Nephron progenitor cell (in vitro differentiated cells): Measurements from ENCODE around the gene COX14.

Source experiments
- DNase-seq: peaks from one replicate; pipeline ENCODE4 v3.0.0; 2021
- H3K27ac Mint-ChIP-seq: 2 replicates; pipeline ENCODE4 v1.8.0; 2021; ENCODE audit warnings: mild to moderate bottlenecking, moderate library complexity, mixed read lengths
- H3K27me3 Mint-ChIP-seq: 2 replicates; pipeline ENCODE4 v1.8.0; 2021; ENCODE audit warnings: mild to moderate bottlenecking, low read depth, mixed read lengths; ENCODE audit not compliant: poor library complexity
- H3K36me3 Mint-ChIP-seq: 2 replicates; pipeline ENCODE4 v1.8.0; 2021; ENCODE audit warnings: low read depth, mixed read lengths
- H3K4me1 Mint-ChIP-seq: 2 replicates; pipeline ENCODE4 v1.8.0; 2021; ENCODE audit warnings: mixed read lengths
- H3K4me3 Mint-ChIP-seq: 2 replicates; pipeline ENCODE4 v1.8.0; 2021; ENCODE audit warnings: mild to moderate bottlenecking, moderate library complexity, mixed read lengths
- H3K9me3 Mint-ChIP-seq: 2 replicates; pipeline ENCODE4 v1.8.0; 2021; ENCODE audit warnings: mild to moderate bottlenecking, moderate library complexity, mixed read lengths
- TF ChIP-seq, protein P1 (sequence below): fragments of 200-600 bp; sonication (generic); IDR thresholded peaks from 2 replicates; pipeline ENCODE4 v1.5.0; 2021; ENCODE audit warnings: antibody characterized with exemption

COX14 gene

DNA sequence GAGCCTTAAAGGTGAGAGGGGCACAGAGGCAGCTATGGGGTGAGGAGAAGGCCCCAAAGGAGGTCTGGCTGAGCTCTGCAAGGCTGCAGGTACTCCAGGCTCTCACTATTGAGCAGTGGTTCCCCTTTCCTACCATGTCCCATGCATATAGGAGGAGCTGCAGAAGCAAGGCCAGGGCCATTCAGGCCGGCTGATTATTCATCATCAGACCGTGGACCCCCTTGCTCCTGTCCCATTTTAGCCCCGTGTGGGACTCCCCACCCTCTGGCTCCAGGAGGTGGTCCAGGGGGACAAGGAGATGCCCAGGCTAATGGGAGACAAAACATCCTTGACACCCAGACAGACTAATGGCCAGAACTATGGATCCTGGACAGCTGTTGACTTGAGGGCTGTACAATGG lies 5.1 kb upstream of the COX14 start:
- H3K36me3 Mint-ChIP-seq, result no peaks in the 10 kb centered on the region
- no peak overlapping the region for H3K4me3 Mint-ChIP-seq
- peaks cover 5% of the 10 kb centered on the region for H3K27me3 Mint-ChIP-seq
- no peak overlapping the region for H3K27ac Mint-ChIP-seq
- DNase-seq, result no peak
- peaks cover 78% of the 10 kb centered on the region for H3K4me1 Mint-ChIP-seq
- no peaks in the 10 kb centered on the region for H3K9me3 Mint-ChIP-seq
- TF ChIP-seq, protein P1, sequence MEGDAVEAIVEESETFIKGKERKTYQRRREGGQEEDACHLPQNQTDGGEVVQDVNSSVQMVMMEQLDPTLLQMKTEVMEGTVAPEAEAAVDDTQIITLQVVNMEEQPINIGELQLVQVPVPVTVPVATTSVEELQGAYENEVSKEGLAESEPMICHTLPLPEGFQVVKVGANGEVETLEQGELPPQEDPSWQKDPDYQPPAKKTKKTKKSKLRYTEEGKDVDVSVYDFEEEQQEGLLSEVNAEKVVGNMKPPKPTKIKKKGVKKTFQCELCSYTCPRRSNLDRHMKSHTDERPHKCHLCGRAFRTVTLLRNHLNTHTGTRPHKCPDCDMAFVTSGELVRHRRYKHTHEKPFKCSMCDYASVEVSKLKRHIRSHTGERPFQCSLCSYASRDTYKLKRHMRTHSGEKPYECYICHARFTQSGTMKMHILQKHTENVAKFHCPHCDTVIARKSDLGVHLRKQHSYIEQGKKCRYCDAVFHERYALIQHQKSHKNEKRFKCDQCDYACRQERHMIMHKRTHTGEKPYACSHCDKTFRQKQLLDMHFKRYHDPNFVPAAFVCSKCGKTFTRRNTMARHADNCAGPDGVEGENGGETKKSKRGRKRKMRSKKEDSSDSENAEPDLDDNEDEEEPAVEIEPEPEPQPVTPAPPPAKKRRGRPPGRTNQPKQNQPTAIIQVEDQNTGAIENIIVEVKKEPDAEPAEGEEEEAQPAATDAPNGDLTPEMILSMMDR, result no peak

DNA sequence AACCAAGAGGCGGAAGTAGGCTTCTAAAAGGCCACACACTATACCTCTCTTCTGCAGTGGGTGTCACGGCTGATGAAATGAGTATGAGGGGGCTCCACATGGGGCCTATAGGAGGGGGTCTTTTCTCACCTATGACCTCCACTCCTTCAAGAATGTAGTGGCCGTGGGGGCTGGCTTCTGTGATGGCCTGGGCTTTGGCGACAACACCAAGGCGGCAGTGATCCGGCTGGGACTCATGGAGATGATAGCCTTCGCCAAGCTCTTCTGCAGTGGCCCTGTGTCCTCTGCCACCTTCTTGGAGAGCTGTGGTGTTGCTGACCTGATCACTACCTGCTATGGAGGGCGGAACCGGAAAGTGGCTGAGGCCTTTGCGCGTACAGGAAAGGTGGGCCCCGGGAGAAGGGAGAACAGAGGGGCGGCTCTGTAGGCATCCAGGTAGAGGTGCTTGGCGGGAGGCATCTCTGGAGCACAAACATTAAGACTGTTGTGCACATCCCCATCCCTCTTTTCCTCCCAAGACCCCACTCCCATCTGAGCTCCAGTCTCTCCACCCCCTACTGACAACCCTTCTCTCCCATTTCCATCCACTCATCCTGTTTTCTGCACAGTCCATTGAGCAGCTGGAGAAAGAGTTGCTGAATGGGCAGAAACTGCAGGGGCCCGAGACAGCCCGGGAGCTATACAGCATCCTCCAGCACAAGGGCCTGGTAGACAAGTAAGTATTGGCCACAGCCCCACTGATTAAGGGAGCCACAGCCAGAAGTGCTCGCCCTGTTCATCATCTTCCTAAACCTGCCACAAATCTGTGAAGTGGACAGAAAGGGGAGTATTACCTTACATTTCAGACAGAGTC lies 4.4 kb upstream of the COX14 start:
- Mint-ChIP-seq H3K9me3 (no peaks in the 10 kb centered on the region), H3K36me3 (no peaks in the 10 kb centered on the region), H3K4me1 (peaks cover 77% of the 10 kb centered on the region), H3K4me3 (no peak overlapping the region), H3K27me3 (peaks cover 5% of the 10 kb centered on the region), H3K27ac (no peak overlapping the region)
- TF ChIP-seq, protein P1, result no peak
- no peak for DNase-seq

DNA sequence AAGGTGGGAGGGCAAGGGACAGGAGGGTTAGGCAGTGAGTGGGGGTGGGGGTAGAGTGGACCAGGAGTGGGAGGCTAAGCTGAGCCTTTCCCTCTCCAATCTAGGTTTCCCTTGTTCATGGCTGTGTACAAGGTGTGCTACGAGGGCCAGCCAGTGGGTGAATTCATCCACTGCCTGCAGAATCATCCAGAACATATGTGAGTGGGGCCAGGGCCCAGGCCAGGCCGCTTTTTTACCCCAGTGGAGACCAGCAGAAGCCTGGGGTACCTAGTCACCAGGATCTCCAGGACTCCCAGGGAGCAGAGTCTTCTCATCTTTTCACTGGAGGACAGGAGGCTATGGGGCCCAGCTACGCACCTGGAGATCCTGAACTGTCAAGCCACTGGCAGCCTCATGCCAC lies 2.7 kb upstream of the COX14 start:
- H3K27me3 Mint-ChIP-seq, result peaks cover 5% of the 10 kb centered on the region
- H3K4me1 Mint-ChIP-seq, result peaks cover 68% of the 10 kb centered on the region
- no peak overlapping the region for H3K4me3 Mint-ChIP-seq
- peaks cover under 1% of the 10 kb centered on the region for H3K36me3 Mint-ChIP-seq
- no peak for DNase-seq
- TF ChIP-seq, protein P1, result no peak
- H3K27ac Mint-ChIP-seq, result peak overlapping the region; percentile 96
- no peaks in the 10 kb centered on the region for H3K9me3 Mint-ChIP-seq

DNA sequence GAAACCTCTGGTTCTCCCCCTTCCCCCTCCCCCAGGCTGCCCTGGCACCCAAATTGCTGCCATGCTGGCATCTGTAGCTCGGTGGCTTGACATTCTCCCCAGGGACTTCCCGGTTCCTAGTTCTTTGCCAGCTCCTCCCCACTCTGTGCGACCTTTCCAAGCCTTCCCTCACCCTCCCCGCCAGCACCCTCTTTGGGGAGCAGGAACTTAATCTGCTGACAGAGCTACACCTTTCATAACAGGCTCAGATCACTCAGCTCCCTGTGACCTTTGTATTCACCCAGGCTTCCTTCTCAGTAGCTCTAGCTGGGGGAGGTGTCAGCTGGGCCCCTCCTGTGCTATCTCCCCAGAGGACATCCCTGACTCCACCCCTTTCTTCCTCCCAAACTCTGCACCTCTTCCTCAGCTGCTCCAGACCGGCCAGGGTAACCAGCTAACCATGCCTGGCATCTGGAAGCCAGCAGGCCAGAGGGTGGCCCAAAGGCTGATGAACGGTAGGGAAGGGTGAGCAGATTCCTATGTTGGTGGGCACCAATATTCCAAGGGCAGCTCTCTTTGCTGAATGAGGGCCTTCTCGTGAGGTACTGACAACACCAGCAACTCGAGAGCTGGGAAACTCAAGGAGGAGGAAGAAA lies 1.8 kb upstream of the COX14 start:
- peak; percentile 28 for DNase-seq
- H3K9me3 Mint-ChIP-seq, result no peaks in the 10 kb centered on the region
- H3K36me3 Mint-ChIP-seq, result peaks cover 4% of the 10 kb centered on the region
- H3K27me3 Mint-ChIP-seq, result peaks cover 5% of the 10 kb centered on the region
- H3K4me3 Mint-ChIP-seq, result peak overlapping the region; percentile 73
- H3K4me1 Mint-ChIP-seq, result peaks cover 71% of the 10 kb centered on the region
- TF ChIP-seq, protein P1, result no peak
- H3K27ac Mint-ChIP-seq, result peak overlapping the region; percentile 95

DNA sequence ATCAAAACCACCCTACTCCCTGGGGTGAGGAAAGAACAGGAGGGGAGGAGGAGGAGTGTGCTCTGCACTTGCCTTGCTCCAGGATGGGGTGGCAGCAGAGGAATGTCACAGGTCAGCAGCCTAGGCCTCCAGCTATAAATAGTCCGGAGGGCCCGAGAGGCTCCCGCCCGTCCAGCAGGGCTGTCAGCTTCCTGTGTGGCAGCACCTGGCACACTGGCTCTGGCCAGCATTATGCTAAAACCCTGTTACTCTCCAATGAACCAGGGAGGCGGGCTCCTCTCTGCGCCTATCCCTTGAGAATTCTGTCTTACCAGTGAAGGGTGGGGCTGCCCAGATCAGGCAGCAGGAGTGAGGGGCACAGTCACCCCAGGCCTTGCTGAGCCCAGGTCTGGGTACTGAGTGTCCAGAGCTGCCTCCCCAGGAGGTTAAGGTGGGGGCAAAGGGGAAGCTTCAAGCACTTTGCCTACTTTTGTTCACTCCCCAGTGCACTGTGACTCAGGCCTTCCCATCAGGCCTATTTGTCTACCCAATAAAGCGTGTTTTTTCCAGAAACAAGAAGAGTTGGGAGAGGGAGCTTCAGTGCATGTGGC lies 1.2 kb upstream of the COX14 start:
- peak overlapping the region; percentile 95 for H3K27ac Mint-ChIP-seq
- peak overlapping the region; percentile 97 for H3K4me3 Mint-ChIP-seq
- peak; percentile 68 for DNase-seq
- no peaks in the 10 kb centered on the region for H3K9me3 Mint-ChIP-seq
- H3K4me1 Mint-ChIP-seq, result peaks cover 66% of the 10 kb centered on the region
- peaks cover 3% of the 10 kb centered on the region for H3K27me3 Mint-ChIP-seq
- TF ChIP-seq, protein P1, result no peak
- peaks cover 9% of the 10 kb centered on the region for H3K36me3 Mint-ChIP-seq
